Trophoblast cell (in vitro differentiated cells and primary cell): ENCODE data around the gene PACS2.

Experiments used
- DNase-seq, 2 donors: peaks; one replicate each; pipeline ENCODE4 v3.0.0-alpha.2; 2016
- H2AFZ ChIP-seq: 2 replicates; pipeline ENCODE4 v1.6.1; 2013; ENCODE audit warnings: low read length, moderate library complexity, mild to moderate bottlenecking; ENCODE audit not compliant: insufficient read depth, poor library complexity
- H2AK5ac ChIP-seq: 2 replicates; pipeline ENCODE4 v1.6.1; 2013; ENCODE audit warnings: mild to moderate bottlenecking, low read length
- H2BK120ac ChIP-seq: 2 replicates; pipeline ENCODE4 v1.6.1; 2013; ENCODE audit warnings: low read length, mild to moderate bottlenecking, moderate library complexity; ENCODE audit not compliant: insufficient read depth, poor library complexity
- H2BK12ac ChIP-seq: 2 replicates; pipeline ENCODE4 v1.6.1; 2013; ENCODE audit warnings: mild to moderate bottlenecking, low read length, moderate library complexity
- H2BK5ac ChIP-seq: 2 replicates; pipeline ENCODE4 v1.6.1; 2013; ENCODE audit warnings: low read length, low read depth, moderate library complexity, mild to moderate bottlenecking; ENCODE audit not compliant: poor library complexity
- H3K14ac ChIP-seq: 2 replicates; pipeline ENCODE4 v1.6.1; 2013; ENCODE audit warnings: mild to moderate bottlenecking, low read length
- H3K18ac ChIP-seq: 2 replicates; pipeline ENCODE4 v1.6.1; 2013; ENCODE audit warnings: mild to moderate bottlenecking, low read length
- H3K23ac ChIP-seq: 2 replicates; pipeline ENCODE4 v1.6.1; 2013; ENCODE audit warnings: low read length
- H3K27ac ChIP-seq: 2 replicates; pipeline ENCODE4 v1.5.1; 2013; ENCODE audit warnings: low read depth, mild to moderate bottlenecking, inconsistent platforms, low read length, moderate library complexity
- H3K27me3 ChIP-seq: 2 replicates; pipeline ENCODE4 v1.6.1; 2013; ENCODE audit warnings: inconsistent platforms, mild to moderate bottlenecking, low read length, moderate library complexity; ENCODE audit not compliant: insufficient read depth
- H3K36me3 ChIP-seq, 2 experiments: 1 replicate in 1 of 2; 2 replicates in 1 of 2; pipeline ENCODE4 v1.6.1; 2013; ENCODE audit warnings: low read length in 2 of 2, mild to moderate bottlenecking in 2 of 2, moderate library complexity in 1 of 2; ENCODE audit not compliant: insufficient read depth in 2 of 2, control insufficient read depth in 1 of 2
- H3K4ac ChIP-seq: 2 replicates; pipeline ENCODE4 v1.6.1; 2013; ENCODE audit warnings: low read depth, mild to moderate bottlenecking, low read length, moderate library complexity
- H3K4me1 ChIP-seq, 2 experiments: 1 replicate in 1 of 2; 2 replicates in 1 of 2; pipeline ENCODE4 v1.6.1; 2013; ENCODE audit warnings: low read length in 2 of 2, mild to moderate bottlenecking in 2 of 2, moderate library complexity in 1 of 2; ENCODE audit not compliant: insufficient read depth in 2 of 2, control insufficient read depth in 1 of 2
- H3K4me2 ChIP-seq: 2 replicates; pipeline ENCODE4 v1.6.1; 2013; ENCODE audit warnings: inconsistent platforms, mild to moderate bottlenecking, low read length, moderate library complexity
- H3K4me3 ChIP-seq: 2 replicates; pipeline ENCODE4 v1.5.1; 2013; ENCODE audit warnings: mild to moderate bottlenecking, low read depth, low read length, inconsistent platforms
- H3K79me1 ChIP-seq: one replicate; pipeline ENCODE4 v1.6.1; 2013; ENCODE audit warnings: low read length
- H3K79me2 ChIP-seq: 2 replicates; pipeline ENCODE4 v1.6.1; 2013; ENCODE audit warnings: low read length, mild to moderate bottlenecking; ENCODE audit not compliant: control insufficient read depth, insufficient read depth, poor library complexity
- H3K9ac ChIP-seq: 2 replicates; pipeline ENCODE4 v1.6.1; 2013; ENCODE audit warnings: mild to moderate bottlenecking, low read length
- H3K9me3 ChIP-seq: 2 replicates; pipeline ENCODE4 v1.6.1; 2013; ENCODE audit warnings: low read depth, mild to moderate bottlenecking, control low read depth, inconsistent platforms, low read length; ENCODE audit not compliant: insufficient read depth
- H4K12ac ChIP-seq: 2 replicates; pipeline ENCODE4 v1.6.1; 2013; ENCODE audit warnings: low read depth, mild to moderate bottlenecking, low read length, moderate library complexity
- H4K8ac ChIP-seq: 2 replicates; pipeline ENCODE4 v1.6.1; 2013; ENCODE audit warnings: low read depth, mild to moderate bottlenecking, low read length, moderate library complexity
- H4K91ac ChIP-seq: one replicate; pipeline ENCODE4 v1.6.1; 2013; ENCODE audit warnings: low read depth, mild to moderate bottlenecking, low read length, moderate library complexity
- WGBS: extraction: QIAGEN DNeasy Blood & Tissue Kit; methylation state at CpG from one replicate; pipeline ENCODE4 v1.1.7; 2013; ENCODE audit warnings: missing lambda C conversion rate; ENCODE audit not compliant: insufficient read length, insufficient coverage; ENCODE audit errors: extremely low coverage; 5-methylcytosine and 5-hydroxymethylcytosine counted together

PACS2 gene

DNA sequence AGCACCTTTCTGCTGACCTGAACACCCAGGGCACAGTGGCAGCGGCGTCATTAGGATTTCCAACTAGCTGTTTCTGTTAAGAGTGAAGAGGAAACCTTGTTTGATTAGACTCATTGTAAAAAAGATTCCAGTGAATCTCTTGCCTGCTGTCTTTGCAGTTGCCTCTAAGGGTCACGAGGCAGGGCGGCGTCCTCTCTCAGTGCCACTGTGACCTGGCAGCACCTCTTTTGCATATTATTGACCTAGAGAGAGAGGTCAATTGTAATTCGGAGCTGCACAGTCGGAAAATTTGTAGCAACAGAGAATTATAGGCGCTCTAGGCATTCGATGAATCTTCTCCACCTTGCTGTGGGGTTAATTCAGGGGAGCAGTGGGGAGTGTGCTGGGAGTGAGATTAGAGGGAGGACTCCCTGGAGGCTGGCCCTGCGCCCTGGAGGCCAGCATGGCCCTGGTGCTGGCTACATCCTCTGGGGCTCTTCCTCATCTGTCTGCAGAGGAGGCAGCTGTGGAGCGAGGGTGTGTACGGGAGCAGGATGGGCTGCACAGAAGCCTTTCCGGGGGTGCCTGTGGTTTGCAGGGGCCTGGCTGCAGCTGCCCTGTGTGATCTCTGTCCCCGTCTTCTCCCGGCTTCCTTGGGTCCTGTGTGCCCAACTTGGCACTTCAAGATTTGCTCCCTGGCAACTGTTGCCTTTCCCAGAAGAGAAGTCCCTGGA lies 14.3 kb downstream of the PACS2 start:
- no peak overlapping the region for H3K4me2 ChIP-seq
- no peak overlapping the region for H4K91ac ChIP-seq
- H3K4ac ChIP-seq = no peak overlapping the region
- H3K4me3 ChIP-seq = no peak overlapping the region
- no peak overlapping the region for H3K14ac ChIP-seq
- no peak overlapping the region for H4K12ac ChIP-seq
- no peaks in the 10 kb centered on the region for H3K27me3 ChIP-seq
- no peaks in the 10 kb centered on the region for H3K79me2 ChIP-seq
- WGBS = no CpG with 5 or more reads among the region's 15 CpGs
- peaks cover 4 to 9% of the 10 kb centered on the region in 2 experiments for H3K4me1 ChIP-seq
- H3K9me3 ChIP-seq = peaks cover 1% of the 10 kb centered on the region
- H2AFZ ChIP-seq = no peak overlapping the region
- H3K27ac ChIP-seq = no peak overlapping the region
- no peak overlapping the region for H3K18ac ChIP-seq
- H3K79me1 ChIP-seq = no peaks in the 10 kb centered on the region
- H3K23ac ChIP-seq = no peak overlapping the region
- no peak overlapping the region for H2BK120ac ChIP-seq
- H4K8ac ChIP-seq = no peak overlapping the region
- DNase-seq = no peak
- no peak overlapping the region for H3K9ac ChIP-seq
- H2AK5ac ChIP-seq = no peak overlapping the region
- no peaks in the 10 kb centered on the region for H3K36me3 ChIP-seq
- H2BK12ac ChIP-seq = no peak overlapping the region
- no peak overlapping the region for H2BK5ac ChIP-seq

DNA sequence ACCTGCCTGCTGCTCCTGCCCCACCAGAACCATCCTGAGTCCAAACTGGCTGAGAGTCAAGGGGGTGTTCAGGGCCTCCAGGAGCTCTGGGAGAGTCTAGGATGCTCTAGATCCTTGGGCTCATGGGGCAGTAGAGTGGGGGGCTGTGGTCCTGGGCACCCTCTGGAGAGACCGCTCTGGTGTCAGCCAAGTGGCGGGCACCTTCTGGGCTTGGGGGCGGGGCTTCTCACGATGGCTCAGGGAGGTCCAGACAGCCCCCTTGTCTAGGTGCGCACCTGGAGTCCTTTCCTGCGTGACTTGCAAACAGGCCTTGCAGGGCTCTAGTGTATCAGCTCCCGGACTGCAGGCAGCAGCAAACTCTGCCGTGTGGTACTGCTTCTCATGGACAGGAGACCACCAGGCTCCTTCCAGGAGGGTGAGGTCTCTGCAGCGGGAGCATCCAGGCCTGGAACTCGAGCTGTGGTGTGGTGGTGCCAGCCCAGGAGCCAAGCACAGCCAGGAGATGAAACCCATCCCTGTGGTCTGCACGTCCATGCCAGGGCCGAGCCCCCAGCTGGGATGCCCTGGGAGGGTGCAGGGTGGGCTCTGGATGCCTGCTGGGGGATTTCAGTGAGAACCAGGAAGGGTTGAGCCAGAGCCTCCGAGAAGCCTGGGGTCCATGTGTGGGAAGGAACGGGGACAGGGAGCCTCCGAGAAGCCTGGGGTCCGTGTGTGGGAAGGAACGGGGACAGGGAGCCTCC lies 15.0 kb downstream of the PACS2 start:
- Histone ChIP-seq H3K27me3 (no peaks in the 10 kb centered on the region), H3K14ac (no peak overlapping the region), H3K79me1 (no peaks in the 10 kb centered on the region), H3K9ac (no peak overlapping the region), H4K91ac (no peak overlapping the region), H2AK5ac (no peak overlapping the region), H3K4me1 (peaks cover 11 to 17% of the 10 kb centered on the region in 2 experiments), H3K18ac (no peak overlapping the region), H3K23ac (no peak overlapping the region), H3K36me3 (no peaks in the 10 kb centered on the region), H2BK120ac (no peak overlapping the region), H2BK12ac (no peak overlapping the region), H3K4me2 (no peak overlapping the region), H2BK5ac (no peak overlapping the region), H2AFZ (no peak overlapping the region), H3K9me3 (peaks cover 5% of the 10 kb centered on the region), H3K27ac (no peak overlapping the region), H3K79me2 (peaks cover 2% of the 10 kb centered on the region), H3K4ac (no peak overlapping the region), H4K8ac (no peak overlapping the region), H3K4me3 (no peak overlapping the region), H4K12ac (no peak overlapping the region)
- no peak for DNase-seq
- no CpG with 5 or more reads among the region's 17 CpGs for WGBS

DNA sequence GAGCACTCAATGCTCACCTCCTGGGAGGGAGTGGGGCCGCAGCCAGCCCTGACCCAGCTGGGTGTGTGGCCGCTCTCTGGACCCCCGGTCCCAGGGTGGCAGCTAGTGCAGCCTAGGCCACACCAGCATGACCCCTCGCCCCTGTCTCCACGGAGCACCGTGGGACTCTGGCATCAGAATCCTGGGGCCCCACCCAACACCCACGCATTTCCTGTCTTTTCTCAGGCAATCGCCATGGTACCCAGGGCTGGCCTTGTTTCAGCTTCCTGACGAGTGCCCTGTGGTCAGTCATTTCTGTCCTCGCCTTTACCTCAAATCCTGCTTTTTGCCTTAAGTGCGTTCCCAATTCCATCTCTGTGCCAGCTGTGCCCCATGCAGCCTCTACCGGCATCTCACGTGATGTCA lies 15.9 kb downstream of the PACS2 start:
- Histone ChIP-seq H3K4me3 (no peak overlapping the region), H3K36me3 (no peaks in the 10 kb centered on the region), H3K79me2 (peaks cover 2% of the 10 kb centered on the region), H2AK5ac (no peak overlapping the region), H2AFZ (no peak overlapping the region), H2BK120ac (no peak overlapping the region), H3K14ac (no peak overlapping the region), H3K27me3 (no peaks in the 10 kb centered on the region), H3K79me1 (no peaks in the 10 kb centered on the region), H2BK5ac (no peak overlapping the region), H3K4ac (no peak overlapping the region), H3K23ac (no peak overlapping the region), H4K91ac (no peak overlapping the region), H3K4me2 (no peak overlapping the region), H3K18ac (no peak overlapping the region), H3K9ac (no peak overlapping the region), H3K27ac (no peak overlapping the region), H4K12ac (no peak overlapping the region), H4K8ac (no peak overlapping the region), H3K4me1 (peaks cover 13 to 19% of the 10 kb centered on the region in 2 experiments), H2BK12ac (no peak overlapping the region), H3K9me3 (peaks cover 6% of the 10 kb centered on the region)
- WGBS = no CpG with 5 or more reads among the region's 13 CpGs
- no peak for DNase-seq

DNA sequence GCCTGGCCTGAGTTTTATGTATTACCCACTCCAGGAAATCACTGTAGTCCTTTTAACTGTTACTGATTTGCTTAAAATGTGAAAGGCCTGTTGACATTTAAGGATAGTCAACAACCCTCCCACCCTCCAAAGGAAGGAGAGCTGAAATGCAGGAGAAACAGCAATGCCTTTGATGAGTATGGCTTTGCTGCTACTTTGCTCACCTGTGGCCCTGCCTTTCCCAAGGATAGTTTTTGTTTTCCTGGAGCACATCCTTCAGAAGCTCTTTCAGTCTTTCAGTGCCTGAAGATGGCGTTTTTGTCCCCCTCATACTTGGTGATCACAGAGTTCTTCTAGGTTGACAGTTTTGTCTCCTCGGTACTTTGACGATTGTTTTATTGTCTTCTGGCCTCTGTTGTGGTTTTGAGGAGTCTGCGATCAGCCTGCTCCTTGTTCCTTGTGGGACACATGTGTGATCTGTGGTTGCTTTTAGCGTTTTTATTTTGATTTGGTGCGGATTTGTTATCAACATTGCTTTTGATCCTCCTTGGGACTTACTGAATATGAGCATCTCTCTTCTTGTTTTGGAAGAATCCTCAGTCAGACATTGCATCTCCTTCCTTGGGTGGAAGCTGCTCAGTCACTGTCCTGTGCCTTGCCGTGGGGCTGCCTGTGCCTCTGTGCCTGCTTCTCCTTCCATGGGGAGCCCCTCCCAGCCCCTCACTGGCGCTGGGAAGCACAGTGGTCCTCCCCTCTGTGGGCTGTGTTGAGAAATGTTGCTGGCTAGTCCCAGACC lies 17.2 kb downstream of the PACS2 start:
- H2BK5ac ChIP-seq = no peak overlapping the region
- no peak overlapping the region for H3K18ac ChIP-seq
- no peak overlapping the region for H3K4me3 ChIP-seq
- H3K27ac ChIP-seq = no peak overlapping the region
- H3K79me1 ChIP-seq = no peaks in the 10 kb centered on the region
- no peak for DNase-seq
- H2BK120ac ChIP-seq = no peak overlapping the region
- peaks cover 0 to 2% of the 10 kb centered on the region in 2 experiments for H3K36me3 ChIP-seq
- H3K79me2 ChIP-seq = peaks cover 2% of the 10 kb centered on the region
- no peak overlapping the region for H4K91ac ChIP-seq
- H3K9ac ChIP-seq = no peak overlapping the region
- no peak overlapping the region for H2BK12ac ChIP-seq
- no CpG with 5 or more reads among the region's 8 CpGs for WGBS
- peaks cover 10% of the 10 kb centered on the region for H3K9me3 ChIP-seq
- no peak overlapping the region for H3K14ac ChIP-seq
- peak overlapping the region; percentile 21 for H3K4ac ChIP-seq
- H4K8ac ChIP-seq = no peak overlapping the region
- H3K23ac ChIP-seq = no peak overlapping the region
- no peak overlapping the region for H3K4me2 ChIP-seq
- H3K27me3 ChIP-seq = no peaks in the 10 kb centered on the region
- peaks cover 13 to 19% of the 10 kb centered on the region in 2 experiments for H3K4me1 ChIP-seq
- no peak overlapping the region for H4K12ac ChIP-seq
- H2AFZ ChIP-seq = no peak overlapping the region
- no peak overlapping the region for H2AK5ac ChIP-seq
